Measurements from ENCODE around the gene NKD1.

The NKD1 gene

GRCh38 chr16:50603206-50604064 is 55.2 kb downstream of the NKD1 start:
- no peak for DNase-seq

- no peak for DNase-seq
Observed at GRCh38 chr16:50604065-50604418, 55.8 kb downstream of the NKD1 start.

- DNase-seq, result no peak
Observed at GRCh38 chr16:50604610-50605009, 56.4 kb downstream of the NKD1 start.

- no peak for DNase-seq
Observed at GRCh38 chr16:50605733-50606430, 57.7 kb downstream of the NKD1 start.

GRCh38 chr16:50606431-50607050 is 58.3 kb downstream of the NKD1 start:
- DNase-seq, result no peak

DNA sequence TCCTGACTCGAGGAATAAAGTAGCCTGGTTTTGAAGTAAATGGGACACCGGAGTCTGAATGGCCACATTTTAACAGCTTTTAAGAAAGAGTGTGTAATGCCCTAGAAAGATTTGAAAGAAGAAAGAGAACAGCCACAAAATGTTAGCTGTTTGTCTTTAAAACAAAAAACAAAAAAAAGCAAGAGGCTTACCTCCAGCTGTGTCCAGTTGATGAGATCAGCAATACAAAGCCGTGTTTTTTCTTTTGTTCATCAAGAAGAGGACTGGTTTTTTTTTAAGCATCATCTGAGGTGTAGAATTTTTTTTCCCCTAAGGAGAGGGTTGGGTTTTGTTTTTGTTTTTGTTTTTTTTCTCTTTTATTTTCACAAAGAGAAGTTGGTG is 58.8 kb downstream of the NKD1 start:
- no peak for DNase-seq

GRCh38 chr16:50607447-50607846 is 59.3 kb downstream of the NKD1 start:
- no peak for DNase-seq

DNA sequence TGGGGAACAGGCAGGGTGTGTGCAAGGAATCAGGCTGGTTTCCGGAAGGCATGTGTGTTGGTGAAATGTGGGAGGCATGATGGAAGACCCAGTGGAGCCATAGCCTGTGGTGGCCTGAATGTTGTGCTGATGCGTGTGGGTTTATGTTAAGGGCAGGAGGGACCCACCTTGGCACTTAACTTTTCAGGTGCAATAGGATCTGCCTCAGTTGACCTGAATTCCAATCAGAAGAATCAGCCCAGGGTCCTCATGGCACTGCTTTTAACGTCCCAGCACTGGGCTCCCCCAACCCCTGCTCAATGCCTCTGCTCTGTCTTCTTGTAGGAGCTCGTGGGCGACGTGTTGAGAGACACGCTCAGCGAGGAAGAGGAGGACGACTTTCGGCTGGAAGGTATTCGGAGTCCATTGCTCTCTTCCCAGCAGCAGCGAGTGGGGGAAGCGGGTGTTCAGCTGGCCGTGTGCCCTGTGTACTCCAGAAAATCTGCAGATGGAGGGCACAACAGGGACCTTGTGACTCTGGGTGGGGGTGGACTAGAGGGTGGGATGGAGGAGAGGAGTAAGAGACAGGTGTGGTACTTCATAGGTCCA is 59.9 kb downstream of the NKD1 start:
- no peak for DNase-seq

GRCh38 chr16:50609049-50609448 is 60.9 kb downstream of the NKD1 start:
- no peak for DNase-seq

DNA sequence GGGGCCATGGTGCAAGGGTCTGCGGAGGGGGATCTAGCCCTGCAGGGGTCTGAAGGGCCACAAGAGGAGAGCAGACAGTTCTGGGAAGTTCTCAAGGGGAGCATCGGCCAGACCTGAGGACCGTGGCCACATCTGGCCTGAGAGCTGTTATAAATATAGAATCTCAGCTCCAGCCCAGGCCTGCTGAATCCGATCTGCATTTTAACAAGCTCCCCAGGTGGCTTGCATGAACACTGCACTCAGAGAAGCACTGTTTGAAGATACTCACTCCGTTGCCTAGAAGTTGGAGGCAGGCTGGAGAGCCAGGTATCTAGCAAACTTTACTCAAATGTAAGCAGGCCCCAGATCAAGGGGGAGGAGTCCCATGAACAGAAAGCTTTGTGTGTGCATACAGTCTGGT is 61.3 kb downstream of the NKD1 start:
- DNase-seq, result no peak

GRCh38 chr16:50610331-50611262 is 62.4 kb downstream of the NKD1 start:
- DNase-seq, result no peak

DNA sequence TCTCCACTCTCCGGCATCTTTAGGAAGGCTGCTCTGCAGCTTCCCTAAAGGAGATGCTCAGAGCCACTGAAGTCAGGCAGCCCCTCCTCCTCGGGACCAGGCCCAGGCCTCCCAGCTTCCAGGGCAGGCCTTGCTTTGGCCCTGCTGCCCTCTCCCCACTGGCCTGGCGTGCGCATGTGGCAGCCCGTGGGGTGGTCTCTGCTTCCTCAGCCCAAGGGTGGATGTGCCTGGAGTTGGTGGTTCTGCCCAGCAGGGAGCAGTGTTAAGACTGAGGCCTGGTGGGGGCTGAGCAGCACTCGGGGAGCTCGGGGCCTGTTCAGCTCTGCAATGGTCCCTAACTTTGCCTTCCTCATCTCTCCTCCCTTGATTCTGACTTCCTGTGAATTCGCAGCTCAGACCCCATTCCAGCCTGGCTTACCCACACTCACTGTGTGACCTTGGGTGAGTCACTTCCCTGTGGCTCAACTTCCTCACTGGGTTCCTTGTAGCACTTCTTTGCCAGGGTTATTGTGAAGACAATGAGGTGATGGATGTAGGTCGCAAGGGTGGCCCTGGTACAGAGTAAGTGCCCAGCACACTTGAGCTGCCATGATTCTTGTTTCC is 63.2 kb downstream of the NKD1 start:
- DNase-seq, result peak; percentile 10

DNA sequence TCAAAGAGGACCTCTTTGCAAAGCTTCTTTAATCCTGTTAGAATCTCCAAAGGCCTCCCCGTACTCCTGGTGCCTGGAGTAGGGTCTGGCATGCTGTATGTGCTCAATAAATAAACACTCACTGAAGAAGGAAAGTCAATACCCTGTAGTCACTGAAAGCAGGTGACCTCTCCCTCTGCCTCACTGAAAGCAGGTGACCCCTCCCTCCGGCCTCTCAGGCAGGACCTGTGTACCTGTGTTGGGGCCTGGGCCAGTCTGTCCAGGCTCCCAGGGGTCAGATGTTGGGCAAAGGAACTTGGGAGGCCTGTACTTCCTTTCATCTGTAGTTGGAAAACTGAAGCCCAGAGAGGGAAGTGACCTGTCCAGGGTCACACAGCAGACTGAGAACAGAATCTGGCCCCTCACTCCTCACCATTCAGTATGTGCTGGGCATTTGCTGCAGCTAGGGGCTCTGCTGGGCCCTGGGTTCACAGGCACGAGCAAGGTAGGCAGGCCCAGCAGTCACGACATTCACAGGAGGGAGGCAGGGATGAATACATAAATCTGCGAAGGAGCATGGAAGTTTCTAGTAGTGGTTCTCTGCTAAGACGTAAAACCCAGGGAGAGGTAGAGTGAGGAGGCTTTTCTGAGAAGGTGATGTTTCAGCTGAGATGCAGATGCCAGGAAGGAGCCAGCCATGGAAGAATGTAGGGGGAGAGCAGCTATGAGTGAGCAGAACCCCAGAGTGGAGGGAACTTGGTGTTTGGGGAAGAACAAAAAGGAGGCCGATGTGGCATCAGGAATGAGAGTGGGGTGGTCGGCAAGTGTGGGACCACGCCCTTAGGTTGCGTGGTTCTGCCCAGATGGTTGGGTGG is 64.0 kb downstream of the NKD1 start:
- no peak for DNase-seq

- no peak for DNase-seq
Observed at GRCh38 chr16:50612849-50613198, 64.6 kb downstream of the NKD1 start.

DNA sequence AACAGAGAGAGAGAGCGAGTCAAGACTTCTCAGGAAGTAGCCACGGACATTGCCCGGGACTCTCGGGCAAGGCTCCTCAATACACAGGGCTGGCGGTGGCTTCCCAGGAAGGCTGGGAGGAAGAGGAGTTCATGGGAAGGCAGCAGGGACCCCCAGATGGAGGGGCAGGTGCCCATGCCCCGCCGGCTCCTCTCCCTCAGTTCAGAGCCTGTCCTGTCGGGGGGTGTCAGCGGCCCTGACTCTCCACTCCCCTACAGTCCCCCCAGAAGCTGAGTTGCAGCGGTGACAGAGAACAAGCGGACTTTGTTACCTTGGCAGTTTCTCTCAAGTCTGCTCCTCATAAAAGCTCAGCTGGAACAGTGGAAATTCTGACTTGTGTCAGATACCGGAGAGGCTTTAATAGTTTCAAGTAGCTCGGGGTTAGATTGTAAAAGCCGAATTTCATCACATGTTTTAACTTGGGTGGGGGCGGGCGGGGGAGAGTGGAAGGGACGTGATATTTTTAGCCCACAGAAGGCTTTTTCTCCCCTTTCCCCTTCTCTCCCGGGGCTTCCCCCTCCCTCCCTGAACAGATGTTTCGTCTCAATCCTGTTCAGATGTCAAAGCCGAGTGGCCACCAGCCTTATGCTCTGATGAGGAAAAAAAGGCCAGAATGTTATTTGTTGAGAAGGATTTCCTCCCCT is 65.2 kb downstream of the NKD1 start:
- no peak for DNase-seq

DNA sequence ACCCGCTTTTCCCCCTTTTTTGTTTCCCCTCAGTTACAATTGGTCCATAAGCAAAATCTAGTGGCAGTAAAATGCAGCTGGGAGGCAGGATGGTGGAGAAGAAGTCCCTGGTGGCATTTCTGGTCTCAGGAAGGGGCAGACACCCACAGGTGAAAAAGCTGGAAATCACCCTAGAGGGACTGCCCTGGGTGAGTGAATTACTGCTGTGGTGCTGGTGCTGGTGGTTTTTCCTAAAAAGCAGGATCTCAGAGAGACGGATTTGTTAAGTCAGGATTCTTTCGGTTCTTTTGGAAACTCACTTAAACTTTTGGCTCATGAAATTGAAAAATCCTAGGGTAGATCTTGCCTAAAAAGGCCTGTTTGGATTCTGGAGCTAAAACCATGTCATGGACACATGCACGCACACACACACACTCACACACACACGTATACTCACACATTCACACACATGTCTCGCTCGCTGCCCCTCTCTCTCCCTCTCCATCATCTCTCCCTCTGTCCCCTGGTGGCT is 65.8 kb downstream of the NKD1 start:
- no peak for DNase-seq

DNA sequence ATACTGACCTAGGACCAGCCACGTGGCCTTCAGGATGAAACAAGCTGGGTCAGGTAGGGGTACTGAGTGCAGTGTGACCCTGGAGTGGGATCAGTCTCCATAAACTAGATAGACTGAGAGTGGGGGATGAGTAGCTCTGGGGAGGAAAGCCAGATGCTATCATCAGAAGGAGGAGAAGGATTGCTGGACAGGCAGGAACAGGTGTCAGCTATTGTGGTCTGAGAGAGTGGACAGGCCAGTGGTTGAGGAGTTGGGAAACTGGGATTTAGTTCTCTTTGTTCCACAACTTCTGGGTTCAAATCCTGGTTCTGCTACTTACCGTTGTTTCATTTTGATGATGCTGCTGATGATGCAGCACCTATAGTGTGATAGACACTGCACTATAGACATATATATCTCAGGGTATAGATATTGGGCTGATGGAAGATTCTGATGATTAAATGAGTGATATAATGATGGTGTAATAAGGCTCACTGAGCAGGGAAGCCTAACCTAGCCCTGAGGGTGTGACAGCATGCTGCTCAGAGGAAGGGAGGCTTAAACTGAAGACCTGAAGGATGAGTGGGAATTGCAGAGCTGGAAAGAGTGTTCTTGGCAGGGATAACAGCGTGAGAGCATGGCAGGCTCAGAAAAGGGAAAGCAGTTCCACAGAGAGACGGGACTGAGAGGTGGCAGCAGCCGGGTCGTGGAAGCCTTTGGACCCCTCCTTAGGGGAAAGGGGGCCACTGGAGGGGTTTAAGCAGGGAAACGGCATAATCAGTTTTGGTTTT is 66.9 kb downstream of the NKD1 start:
- no peak for DNase-seq

DNA sequence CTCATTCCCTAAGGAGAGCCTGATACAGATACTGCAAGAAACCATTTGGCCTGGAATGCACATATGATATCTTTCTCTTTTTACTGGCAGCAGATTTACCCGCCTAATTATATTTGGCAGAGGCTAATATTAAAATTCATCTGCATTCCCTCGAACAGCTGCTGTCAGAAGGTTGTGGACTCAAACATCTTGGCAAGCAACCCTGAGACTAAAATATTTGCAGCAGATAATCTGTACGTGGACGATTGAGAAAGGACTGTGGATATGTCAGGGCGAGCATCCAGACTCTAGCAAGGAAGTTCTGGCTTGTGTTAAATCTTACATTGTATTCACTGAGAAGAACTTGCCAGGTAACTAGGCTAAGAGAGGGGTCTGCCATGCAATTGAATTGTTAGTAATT is 67.7 kb downstream of the NKD1 start:
- DNase-seq, result no peak

GRCh38 chr16:50616386-50616785 is 68.2 kb downstream of the NKD1 start:
- no peak for DNase-seq

Measured in SIG-M5 (cell line).